Measurements from ENCODE around the gene RTN4R. TPM values are rescaled to one million over a fixed set of nuclear protein-coding genes. Genes with fewer than 3 reads are reported as not detected.

RTN4R gene
- total and polyA plus RNA-seq, 2 of the 4 experiments (the other 2 are of a cell fraction) = 0.18 to 0.94 TPM

- BruUV-seq (replicated peaks) = no TSS peak
- no peak overlapping the region for H3K18ac ChIP-seq (ENCODE audit: low read depth, low read length)
- H3K4me3 ChIP-seq (ENCODE audit: insufficient read depth, low read depth, low read length) = no peak overlapping the region
- dilution Hi-C loops (cut with HindIII; ENCODE audit: low sequenced_read_pairs, unreplicated experiment) = no loop called here
- H4K91ac ChIP-seq (ENCODE audit: insufficient read depth, low read depth, low read length) = no peak overlapping the region
- peaks cover 8% of the 10 kb centered on the region for H3K27me3 ChIP-seq (ENCODE audit: control insufficient read depth, insufficient read depth, low read length)
- H2AK5ac ChIP-seq (ENCODE audit: low read depth, low read length) = no peak overlapping the region
- no peak overlapping the region for H3K27ac ChIP-seq (ENCODE audit: insufficient read depth, low read length)
- DNase-seq (no peak), ATAC-seq (ENCODE audit: low read depth) (no peak)
- 77% methylated on average over 5 of the region's 8 CpGs; no CpG with 5 or more reads in 1 of the 2 experiments for WGBS, 2 experiments (ENCODE audit: extremely low coverage in 2 of 2, insufficient read length in 1 of 2)
- ChIA-PET CTCF (no interaction called here), POLR2A (ENCODE audit: unreplicated experiment) (no interaction called here)
- no peaks in the 10 kb centered on the region for H3K4me1 ChIP-seq (ENCODE audit: control insufficient read depth, insufficient read depth, low read length)
- H2AK9ac ChIP-seq (replicated peaks; ENCODE audit: low read depth, low read length, poor library complexity) = no peak overlapping the region
- H2BK120ac ChIP-seq (ENCODE audit: low read depth, low read length) = no peak overlapping the region
- no peaks in the 10 kb centered on the region for H3K36me3 ChIP-seq (ENCODE audit: control insufficient read depth, insufficient read depth, low read length)
- H4K8ac ChIP-seq (ENCODE audit: low read depth in 2 of 2, low read length in 2 of 2) = no peak overlapping the region
- in situ Hi-C loops (cut with MboI; ENCODE audit: low sequenced_read_pairs) = no loop called here
- no peaks in the 10 kb centered on the region for H4K20me1 ChIP-seq (ENCODE audit: insufficient read depth, low read length)
- no peak overlapping the region for H2AFZ ChIP-seq (replicated peaks; ENCODE audit: low read length, poor library complexity)
- no peak for TF ChIP-seq RAD21 (IDR thresholded peaks at IDR 0.05; ENCODE audit: low read length)
- TF ChIP-seq BHLHE40 (IDR thresholded peaks at IDR 0.05; ENCODE audit: low read depth, low read length) = no peak
- no peak for TF ChIP-seq CEBPB (IDR thresholded peaks at IDR 0.05; ENCODE audit: low read depth, low read length)
- no peak for TF ChIP-seq ELK1 (IDR thresholded peaks at IDR 0.05; ENCODE audit: borderline replicate concordance, low read depth, low read length)
- 0 out of 2 replicates have a peak, but pooled peaks cover 2% of the 10 kb centered on the region for H3K9me1 ChIP-seq (ENCODE audit: insufficient read depth, low read length)
- intact Hi-C loops (cut with micrococcal nuclease) = no loop called here
- H3K4ac ChIP-seq (ENCODE audit: low read depth, low read length) = no peak overlapping the region
- H3K56ac ChIP-seq (ENCODE audit: extremely low read depth, insufficient read depth, low read length) = no peak overlapping the region
- H2BK15ac ChIP-seq (ENCODE audit: low read depth, low read length) = no peak overlapping the region
- H3K9me3 ChIP-seq (ENCODE audit: control insufficient read depth, insufficient read depth, low read length) = no peaks in the 10 kb centered on the region
- H4K5ac ChIP-seq (ENCODE audit: low read depth, low read length) = no peak overlapping the region
- H3K14ac ChIP-seq (replicated peaks; ENCODE audit: low read depth, low read length) = no peak overlapping the region
- no peak overlapping the region for H2BK5ac ChIP-seq (ENCODE audit: low read depth, low read length, poor library complexity, severe bottlenecking)
- H3K4me2 ChIP-seq (ENCODE audit: low read depth, low read length) = no peak overlapping the region
- no peak overlapping the region for H3K23ac ChIP-seq (ENCODE audit: low read depth, low read length)
- no peak overlapping the region for H3K9ac ChIP-seq (ENCODE audit: low read depth, low read length)
- H2BK20ac ChIP-seq (ENCODE audit: low read depth, low read length) = no peak overlapping the region
- no peaks in the 10 kb centered on the region for H3K79me1 ChIP-seq (ENCODE audit: low read depth in 1 of 2, low read length in 2 of 2)
Observed at GRCh38 chr22:20259327-20259688, 8.8 kb downstream of the RTN4R start.

All from IMR-90 (cell line).